HG02623 (cell line): ENCODE data around the gene VDR.
A peak's percentile ranks its signal among the peaks of the same experiment; 100 is the strongest.

Source experiments
- ATAC-seq: cut with Tn5 transposase; IDR thresholded peaks from one replicate; pipeline ENCODE4 v1.9.1; 2021; ENCODE audit warnings: moderate library complexity; ENCODE audit not compliant: unreplicated experiment

Gene VDR

GRCh38 chr12:47834199-47834903 lies 70.4 kb downstream of the VDR start:
- no peak for ATAC-seq

- no peak for ATAC-seq
Observed at GRCh38 chr12:47833591-47834012, 71.2 kb downstream of the VDR start.

GRCh38 chr12:47832263-47832933 lies 72.4 kb downstream of the VDR start:
- no peak for ATAC-seq

GRCh38 chr12:47829584-47829983 lies 75.2 kb downstream of the VDR start:
- no peak for ATAC-seq

- no peak for ATAC-seq
Observed at GRCh38 chr12:47828976-47829482, 75.8 kb downstream of the VDR start.

- ATAC-seq: no peak
Observed at GRCh38 chr12:47828008-47828975, 76.5 kb downstream of the VDR start.

- ATAC-seq: no peak
Observed at GRCh38 chr12:47825173-47825639, 79.6 kb downstream of the VDR start.

- ATAC-seq: no peak
Observed at GRCh38 chr12:47824635-47825034, 80.2 kb downstream of the VDR start.

GRCh38 chr12:47824198-47824597 lies 80.6 kb downstream of the VDR start:
- no peak for ATAC-seq

GRCh38 chr12:47823422-47824086 lies 81.2 kb downstream of the VDR start:
- no peak for ATAC-seq

- ATAC-seq: no peak
Observed at GRCh38 chr12:47822863-47823262, 81.9 kb downstream of the VDR start.

GRCh38 chr12:47822401-47822800 lies 82.4 kb downstream of the VDR start:
- ATAC-seq: no peak

- ATAC-seq: no peak
Observed at GRCh38 chr12:47821346-47821706, 83.5 kb downstream of the VDR start.

- no peak for ATAC-seq
Observed at GRCh38 chr12:47820631-47821345, 84.0 kb downstream of the VDR start.

- peak; percentile 33 for ATAC-seq
Observed at GRCh38 chr12:47819896-47820630, 84.7 kb downstream of the VDR start, which contains the start of gene HDAC7. Gene HDAC7 (minus strand): TSS chr12:47819903. CDS start chr12:47819785, 118 bp downstream.

GRCh38 chr12:47819138-47819895 lies 85.5 kb downstream of the VDR start:
- ATAC-seq: peak; percentile 31

- ATAC-seq: peak; percentile 1
Observed at GRCh38 chr12:47818467-47819137, 86.2 kb downstream of the VDR start.

- no peak for ATAC-seq
Observed at GRCh38 chr12:47818007-47818376, 86.8 kb downstream of the VDR start.
